ENCODE results near the gene AEBP1. TPM values are rescaled to one million over a fixed set of nuclear protein-coding genes. Genes with fewer than 3 reads are reported as not detected.

The AEBP1 gene
- total RNA-seq, 1 donor from 2014 or later: 21.6 TPM

- DNase-seq: no peak
- H3K27me3 Mint-ChIP-seq: no peaks in the 10 kb centered on the region
- H3K9me3 Mint-ChIP-seq: no peaks in the 10 kb centered on the region
- no peak overlapping the region for H3K4me3 Mint-ChIP-seq
- H3K36me3 Mint-ChIP-seq (ENCODE audit: low read depth): peaks cover 44% of the 10 kb centered on the region
- H3K27ac Mint-ChIP-seq: no peak overlapping the region
- intact Hi-C loops (cut with micrococcal nuclease): no loop called here
- H3K4me1 Mint-ChIP-seq: peaks cover 11% of the 10 kb centered on the region
Observed at GRCh38 chr7:44075296-44076075, 28.7 kb upstream of the AEBP1 start.

GRCh38 chr7:44076101-44076895 is 27.8 kb upstream of the AEBP1 start:
- peaks cover 16% of the 10 kb centered on the region for H3K4me1 Mint-ChIP-seq
- H3K27ac Mint-ChIP-seq: no peak overlapping the region
- no peaks in the 10 kb centered on the region for H3K27me3 Mint-ChIP-seq
- intact Hi-C loops (cut with micrococcal nuclease): no loop called here
- DNase-seq: no peak
- H3K36me3 Mint-ChIP-seq (ENCODE audit: low read depth): peaks cover 49% of the 10 kb centered on the region
- H3K4me3 Mint-ChIP-seq: no peak overlapping the region
- H3K9me3 Mint-ChIP-seq: no peaks in the 10 kb centered on the region

- H3K9me3 Mint-ChIP-seq: no peaks in the 10 kb centered on the region
- intact Hi-C loops (cut with micrococcal nuclease): no loop called here
- no peak overlapping the region for H3K4me3 Mint-ChIP-seq
- no peak for DNase-seq
- peaks cover 48% of the 10 kb centered on the region for H3K36me3 Mint-ChIP-seq (ENCODE audit: low read depth)
- no peaks in the 10 kb centered on the region for H3K27me3 Mint-ChIP-seq
- H3K27ac Mint-ChIP-seq: no peak overlapping the region
- peaks cover 18% of the 10 kb centered on the region for H3K4me1 Mint-ChIP-seq
Observed at GRCh38 chr7:44077061-44077460, 27.1 kb upstream of the AEBP1 start.

- no peaks in the 10 kb centered on the region for H3K9me3 Mint-ChIP-seq
- H3K4me3 Mint-ChIP-seq: no peak overlapping the region
- no peak for DNase-seq
- peaks cover 18% of the 10 kb centered on the region for H3K4me1 Mint-ChIP-seq
- intact Hi-C loops (cut with micrococcal nuclease): no loop called here
- H3K36me3 Mint-ChIP-seq (ENCODE audit: low read depth): peaks cover 42% of the 10 kb centered on the region
- H3K27ac Mint-ChIP-seq: peak overlapping the region; percentile 31
- no peaks in the 10 kb centered on the region for H3K27me3 Mint-ChIP-seq
Observed at GRCh38 chr7:44077681-44078091, 26.5 kb upstream of the AEBP1 start.

- Mint-ChIP-seq H3K9me3 (no peaks in the 10 kb centered on the region), H3K27me3 (no peaks in the 10 kb centered on the region), H3K36me3 (ENCODE audit: low read depth) (peaks cover 37% of the 10 kb centered on the region), H3K27ac (no peak overlapping the region), H3K4me1 (peaks cover 24% of the 10 kb centered on the region), H3K4me3 (no peak overlapping the region)
- intact Hi-C loops (cut with micrococcal nuclease): no loop called here
- DNase-seq: no peak
Observed at GRCh38 chr7:44078521-44078920, 25.6 kb upstream of the AEBP1 start.

- H3K4me1 Mint-ChIP-seq: peaks cover 29% of the 10 kb centered on the region
- peak overlapping the region; percentile 17 for H3K4me3 Mint-ChIP-seq
- peaks cover 35% of the 10 kb centered on the region for H3K36me3 Mint-ChIP-seq (ENCODE audit: low read depth)
- H3K27ac Mint-ChIP-seq: no peak overlapping the region
- intact Hi-C loops (cut with micrococcal nuclease): loop anchor here (5.0 kb wide), 2 partner anchors 178 to 503 kb away; partner anchors contain the start of gene TMED4
- DNase-seq: no peak
- H3K9me3 Mint-ChIP-seq: no peaks in the 10 kb centered on the region
- H3K27me3 Mint-ChIP-seq: no peaks in the 10 kb centered on the region
Observed at GRCh38 chr7:44079331-44080021, 24.7 kb upstream of the AEBP1 start.

- H3K4me1 Mint-ChIP-seq: peaks cover 29% of the 10 kb centered on the region
- intact Hi-C loops (cut with micrococcal nuclease): loop anchor here (5.0 kb wide), 2 partner anchors 177 to 502 kb away; partner anchors contain the start of gene TMED4
- no peaks in the 10 kb centered on the region for H3K27me3 Mint-ChIP-seq
- no peak overlapping the region for H3K27ac Mint-ChIP-seq
- no peak for DNase-seq
- no peaks in the 10 kb centered on the region for H3K9me3 Mint-ChIP-seq
- no peak overlapping the region for H3K4me3 Mint-ChIP-seq
- H3K36me3 Mint-ChIP-seq (ENCODE audit: low read depth): peaks cover 34% of the 10 kb centered on the region
Observed at GRCh38 chr7:44080118-44080517, 24.0 kb upstream of the AEBP1 start.

- Mint-ChIP-seq H3K4me1 (peaks cover 29% of the 10 kb centered on the region), H3K9me3 (no peaks in the 10 kb centered on the region), H3K27me3 (no peaks in the 10 kb centered on the region), H3K27ac (peak overlapping the region; percentile 88), H3K36me3 (ENCODE audit: low read depth) (peaks cover 31% of the 10 kb centered on the region), H3K4me3 (peak overlapping the region; percentile 85)
- DNase-seq: no peak
- intact Hi-C loops (cut with micrococcal nuclease): loop anchor here (5.0 kb wide), 2 partner anchors 177 to 502 kb away; partner anchors contain the start of gene TMED4
Observed at GRCh38 chr7:44080686-44081265, 23.4 kb upstream of the AEBP1 start.

- Mint-ChIP-seq H3K4me1 (peaks cover 29% of the 10 kb centered on the region), H3K27me3 (no peaks in the 10 kb centered on the region), H3K4me3 (peak overlapping the region; percentile 85), H3K9me3 (no peaks in the 10 kb centered on the region), H3K36me3 (ENCODE audit: low read depth) (peaks cover 29% of the 10 kb centered on the region), H3K27ac (peak overlapping the region; percentile 88)
- intact Hi-C loops (cut with micrococcal nuclease): loop anchor here (5.0 kb wide), 2 partner anchors 176 to 501 kb away; partner anchors contain the start of gene TMED4
- peak; percentile 76 for DNase-seq
Observed at GRCh38 chr7:44081266-44081748, 22.8 kb upstream of the AEBP1 start.

- Mint-ChIP-seq H3K4me3 (peak overlapping the region; percentile 85), H3K4me1 (peaks cover 26% of the 10 kb centered on the region), H3K27ac (peak overlapping the region; percentile 80), H3K36me3 (ENCODE audit: low read depth) (peaks cover 19% of the 10 kb centered on the region), H3K9me3 (no peaks in the 10 kb centered on the region), H3K27me3 (no peaks in the 10 kb centered on the region)
- intact Hi-C loops (cut with micrococcal nuclease): loop anchor here (1.0 to 5.0 kb wide), 10 partner anchors 15 to 766 kb away; partner anchors contain the start of genes AEBP1, H2AZ2, POLD2 and PPIA
- peak; percentile 99 for DNase-seq
Observed at GRCh38 chr7:44082541-44083207, 21.5 kb upstream of the AEBP1 start.

- H3K4me3 Mint-ChIP-seq: peak overlapping the region; percentile 50
- peaks cover 20% of the 10 kb centered on the region for H3K4me1 Mint-ChIP-seq
- intact Hi-C loops (cut with micrococcal nuclease): loop anchor here (2.0 to 5.0 kb wide), 4 partner anchors 63 to 713 kb away; partner anchors contain the start of genes PPIA and TMED4
- DNase-seq: no peak
- H3K27ac Mint-ChIP-seq: peak overlapping the region; percentile 42
- H3K9me3 Mint-ChIP-seq: no peaks in the 10 kb centered on the region
- no peaks in the 10 kb centered on the region for H3K27me3 Mint-ChIP-seq
- peaks cover 10% of the 10 kb centered on the region for H3K36me3 Mint-ChIP-seq (ENCODE audit: low read depth)
Observed at GRCh38 chr7:44083796-44084195, 20.3 kb upstream of the AEBP1 start.

GRCh38 chr7:44084701-44085100 is 19.4 kb upstream of the AEBP1 start:
- Mint-ChIP-seq H3K9me3 (no peaks in the 10 kb centered on the region), H3K27me3 (no peaks in the 10 kb centered on the region), H3K27ac (no peak overlapping the region), H3K4me1 (peaks cover 20% of the 10 kb centered on the region), H3K4me3 (no peak overlapping the region), H3K36me3 (ENCODE audit: low read depth) (peaks cover 7% of the 10 kb centered on the region)
- intact Hi-C loops (cut with micrococcal nuclease): loop anchor here (5.0 kb wide), 2 partner anchors 173 to 498 kb away; partner anchors contain the start of gene TMED4
- no peak for DNase-seq

Data from activated CD4-positive, alpha-beta T cell treated with anti-CD3 and anti-CD28 coated beads, Interleukin-2, amount 10 ng/mL, durations not matched to agents 24 days and 14 days (primary cell).